Left kidney (tissue), 2 donors: Measurements from ENCODE around the gene SIAH2. TPM values are rescaled to one million over a fixed set of nuclear protein-coding genes. Genes with fewer than 3 reads are reported as not detected.

Experiments
- DNase-seq: peaks from one replicate; pipeline ENCODE4 v3.0.0-alpha.2; 2013
- polyA plus RNA-seq: library from polyadenylated mRNA; unstranded; fragments of 120-200 nt; gene quantifications from one replicate; pipeline ENCODE4 v1.2.1, GENCODE V29; 2013; ENCODE audit not compliant: insufficient read length

SIAH2 gene
- polyA plus RNA-seq, 1 donor = 16.7 TPM

GRCh38 chr3:150749255-150749654 is 13.7 kb downstream of the SIAH2 start:
- no peak for DNase-seq

- DNase-seq = no peak
These were observed 14.3 kb downstream of the SIAH2 start for GRCh38 chr3:150748684-150749047.

- no peak for DNase-seq
These were observed 14.9 kb downstream of the SIAH2 start for GRCh38 chr3:150747886-150748683.

GRCh38 chr3:150746791-150747590 is 16.0 kb downstream of the SIAH2 start:
- DNase-seq = no peak

- DNase-seq = no peak
These were observed 17.1 kb downstream of the SIAH2 start for GRCh38 chr3:150745832-150746231.

GRCh38 chr3:150744919-150745211 is 18.1 kb downstream of the SIAH2 start:
- DNase-seq = no peak

- DNase-seq = no peak
These were observed 18.7 kb downstream of the SIAH2 start for GRCh38 chr3:150744041-150744918.

GRCh38 chr3:150743508-150743907 is 19.5 kb downstream of the SIAH2 start:
- DNase-seq = no peak

GRCh38 chr3:150742679-150743078 is 20.3 kb downstream of the SIAH2 start:
- DNase-seq = no peak

GRCh38 chr3:150742141-150742523 is 20.8 kb downstream of the SIAH2 start:
- no peak for DNase-seq

- DNase-seq = no peak
These were observed 21.4 kb downstream of the SIAH2 start for GRCh38 chr3:150741497-150742140.

GRCh38 chr3:150740733-150741496 is 22.1 kb downstream of the SIAH2 start:
- DNase-seq = no peak

GRCh38 chr3:150739877-150740645 is 22.9 kb downstream of the SIAH2 start:
- DNase-seq = no peak

- no peak for DNase-seq
These were observed 23.6 kb downstream of the SIAH2 start for GRCh38 chr3:150739200-150739863.

- DNase-seq = no peak
These were observed 24.3 kb downstream of the SIAH2 start for GRCh38 chr3:150738688-150739087.

- no peak for DNase-seq
These were observed 24.9 kb downstream of the SIAH2 start for GRCh38 chr3:150737874-150738679.

- DNase-seq = no peak
These were observed 25.8 kb downstream of the SIAH2 start for GRCh38 chr3:150736903-150737832.

GRCh38 chr3:150736316-150736719 is 26.7 kb downstream of the SIAH2 start:
- DNase-seq = no peak
